NCI-H1417 (cell line): ENCODE measurements around the gene PLXNC1.

ENCODE experiments used
- DNase-seq, 3 experiments: peaks; one replicate each; lab custom pipeline; 2025; lab: John Stamatoyannopoulos, UW

Gene PLXNC1

GRCh38 chr12:94133964-94134795 lies 14.2 kb upstream of the PLXNC1 start:
- DNase-seq, result peak; percentile 39 to 84 (median 64)

GRCh38 chr12:94135896-94136295 lies 12.5 kb upstream of the PLXNC1 start:
- no peak for DNase-seq

- DNase-seq, result no peak
These were observed 8.6 kb upstream of the PLXNC1 start for GRCh38 chr12:94139816-94140215.

GRCh38 chr12:94140556-94140955 lies 7.8 kb upstream of the PLXNC1 start:
- DNase-seq, result peak in 2 of 3 experiments; percentile 25 to 52

GRCh38 chr12:94141004-94141764 lies 7.2 kb upstream of the PLXNC1 start:
- DNase-seq, result no peak

GRCh38 chr12:94141892-94142291 lies 6.5 kb upstream of the PLXNC1 start:
- no peak for DNase-seq

- DNase-seq, result no peak
These were observed 4.9 kb upstream of the PLXNC1 start for GRCh38 chr12:94143438-94143837.

GRCh38 chr12:94143951-94144350 lies 4.4 kb upstream of the PLXNC1 start:
- no peak for DNase-seq

- no peak for DNase-seq
These were observed 3.6 kb upstream of the PLXNC1 start for GRCh38 chr12:94144781-94145180.

GRCh38 chr12:94145191-94145983 lies 3.0 kb upstream of the PLXNC1 start:
- DNase-seq, result peak in 2 of 3 experiments; percentile 44 to 50

GRCh38 chr12:94146166-94146936 lies 2.0 kb upstream of the PLXNC1 start:
- DNase-seq, result no peak

- DNase-seq, result no peak
These were observed 888 bp upstream of the PLXNC1 start for GRCh38 chr12:94147387-94147990.

GRCh38 chr12:94148739-94149118 lies 352 bp downstream of the PLXNC1 start:
- peak in 1 of 3 experiments; percentile 89 for DNase-seq

GRCh38 chr12:94149119-94149780 lies 873 bp downstream of the PLXNC1 start:
- DNase-seq, result peak; percentile 25 to 89 (median 80)

- peak; percentile 45 to 85 (median 78) for DNase-seq
These were observed 1.4 kb downstream of the PLXNC1 start for GRCh38 chr12:94149781-94150239.

- peak; percentile 59 to 86 (median 76) for DNase-seq
These were observed 2.1 kb downstream of the PLXNC1 start for GRCh38 chr12:94150240-94151121.

- DNase-seq, result peak in 2 of 3 experiments; percentile 18 to 57
These were observed 3.2 kb downstream of the PLXNC1 start for GRCh38 chr12:94151582-94151981.

GRCh38 chr12:94152292-94153078 lies 4.1 kb downstream of the PLXNC1 start:
- DNase-seq, result peak; percentile 53 to 86 (median 82)
